ENCODE data around the gene ADAMTS17. TPM values are rescaled to one million over a fixed set of nuclear protein-coding genes. Genes with fewer than 3 reads are reported as not detected.
A peak's percentile ranks its signal among the peaks of the same experiment; 100 is the strongest.

The ADAMTS17 gene
- total and polyA plus RNA-seq, 9 donors = 3.1 to 8.2 (median 5.2) TPM

DNA sequence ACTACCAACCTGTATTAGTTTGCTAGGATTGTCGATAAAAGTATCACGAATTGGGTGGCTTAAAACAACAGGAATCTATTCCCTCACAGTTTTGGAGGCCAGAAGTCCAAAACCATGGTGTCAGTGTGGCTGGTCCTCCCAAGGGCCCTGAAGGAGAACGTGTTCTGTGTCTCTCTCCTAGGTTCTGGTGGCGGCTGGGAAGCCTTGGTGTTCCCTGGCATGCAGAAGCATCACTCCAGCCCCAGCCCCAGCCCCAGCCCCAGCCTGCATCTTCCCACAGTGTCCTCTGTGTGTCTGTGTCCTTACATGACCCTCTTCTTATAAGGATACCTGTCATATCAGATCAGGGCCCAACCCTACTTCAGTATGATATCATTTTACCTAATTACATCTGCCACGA is 336.1 kb downstream of the ADAMTS17 start:
- WGBS (ENCODE audit: insufficient coverage) = 100% methylated on average over 2 of the region's 5 CpGs
- Histone ChIP-seq H3K27ac (ENCODE audit: low read length) (no peak overlapping the region), H3K27me3 (ENCODE audit: control insufficient read depth, insufficient read depth, low read length) (peaks cover 2% of the 10 kb centered on the region), H3K9me3 (replicated peaks; ENCODE audit: control insufficient read depth, low read depth, low read length) (no peaks in the 10 kb centered on the region), H3K4me1 (ENCODE audit: control insufficient read depth, insufficient read depth, low read length) (peaks cover 8% of the 10 kb centered on the region), H3K36me3 (ENCODE audit: control insufficient read depth, insufficient read depth, low read length) (no peaks in the 10 kb centered on the region), H3K4me3 (ENCODE audit: low read length) (no peak overlapping the region)
- DNase-seq = no peak

GRCh38 chr15:100005013-100005412 is 336.8 kb downstream of the ADAMTS17 start:
- H3K4me1 ChIP-seq (ENCODE audit: control insufficient read depth, insufficient read depth, low read length) = peaks cover 3% of the 10 kb centered on the region
- no peak for DNase-seq
- no peaks in the 10 kb centered on the region for H3K36me3 ChIP-seq (ENCODE audit: control insufficient read depth, insufficient read depth, low read length)
- 64% methylated on average over 3 of the region's 3 CpGs for WGBS (ENCODE audit: insufficient coverage)
- no peak overlapping the region for H3K27ac ChIP-seq (ENCODE audit: low read length)
- H3K4me3 ChIP-seq (ENCODE audit: low read length) = no peak overlapping the region
- peaks cover 2% of the 10 kb centered on the region for H3K27me3 ChIP-seq (ENCODE audit: control insufficient read depth, insufficient read depth, low read length)
- H3K9me3 ChIP-seq (replicated peaks; ENCODE audit: control insufficient read depth, low read depth, low read length) = no peaks in the 10 kb centered on the region

GRCh38 chr15:100002787-100003536 is 338.8 kb downstream of the ADAMTS17 start:
- Histone ChIP-seq H3K36me3 (ENCODE audit: control insufficient read depth, insufficient read depth, low read length) (no peaks in the 10 kb centered on the region), H3K4me1 (ENCODE audit: control insufficient read depth, insufficient read depth, low read length) (peaks cover 11% of the 10 kb centered on the region), H3K9me3 (replicated peaks; ENCODE audit: control insufficient read depth, low read depth, low read length) (no peaks in the 10 kb centered on the region), H3K27me3 (ENCODE audit: control insufficient read depth, insufficient read depth, low read length) (peaks cover 2% of the 10 kb centered on the region), H3K27ac (ENCODE audit: low read length) (no peak overlapping the region), H3K4me3 (ENCODE audit: low read length) (no peak overlapping the region)
- 75% methylated on average over 12 of the region's 17 CpGs for WGBS (ENCODE audit: insufficient coverage)
- no peak for DNase-seq

GRCh38 chr15:100002086-100002620 is 339.6 kb downstream of the ADAMTS17 start:
- Histone ChIP-seq H3K36me3 (ENCODE audit: control insufficient read depth, insufficient read depth, low read length) (no peaks in the 10 kb centered on the region), H3K27ac (ENCODE audit: low read length) (no peak overlapping the region), H3K27me3 (ENCODE audit: control insufficient read depth, insufficient read depth, low read length) (peaks cover 2% of the 10 kb centered on the region), H3K4me3 (ENCODE audit: low read length) (no peak overlapping the region), H3K4me1 (ENCODE audit: control insufficient read depth, insufficient read depth, low read length) (peaks cover 11% of the 10 kb centered on the region), H3K9me3 (replicated peaks; ENCODE audit: control insufficient read depth, low read depth, low read length) (no peaks in the 10 kb centered on the region)
- no peak for DNase-seq
- 57% methylated on average over 14 of the region's 16 CpGs for WGBS (ENCODE audit: insufficient coverage)

DNA sequence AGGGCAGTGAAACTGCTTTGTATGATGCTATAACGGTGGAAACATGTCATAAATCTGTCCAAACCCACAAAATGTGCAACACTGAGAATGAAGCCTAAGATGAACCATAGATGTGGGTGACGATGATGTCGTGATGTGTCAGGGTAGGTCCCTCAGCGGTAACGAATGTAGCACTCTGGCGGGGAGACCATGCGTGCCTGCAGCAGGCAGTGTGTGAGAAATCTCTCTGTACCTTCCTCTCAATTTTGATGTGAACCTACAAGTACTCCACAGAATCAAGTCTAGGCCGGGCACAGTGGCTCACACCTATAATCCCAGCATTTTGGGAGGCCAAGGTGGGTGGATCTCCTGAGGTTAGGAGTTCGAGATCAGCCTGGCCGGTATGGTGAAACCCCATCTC is 340.4 kb downstream of the ADAMTS17 start:
- Histone ChIP-seq H3K27ac (ENCODE audit: low read length) (no peak overlapping the region), H3K27me3 (ENCODE audit: control insufficient read depth, insufficient read depth, low read length) (peaks cover 2% of the 10 kb centered on the region), H3K4me1 (ENCODE audit: control insufficient read depth, insufficient read depth, low read length) (peaks cover 11% of the 10 kb centered on the region), H3K4me3 (ENCODE audit: low read length) (no peak overlapping the region), H3K9me3 (replicated peaks; ENCODE audit: control insufficient read depth, low read depth, low read length) (no peaks in the 10 kb centered on the region), H3K36me3 (ENCODE audit: control insufficient read depth, insufficient read depth, low read length) (no peaks in the 10 kb centered on the region)
- WGBS (ENCODE audit: insufficient coverage) = 73% methylated on average over 3 of the region's 10 CpGs
- DNase-seq = no peak

DNA sequence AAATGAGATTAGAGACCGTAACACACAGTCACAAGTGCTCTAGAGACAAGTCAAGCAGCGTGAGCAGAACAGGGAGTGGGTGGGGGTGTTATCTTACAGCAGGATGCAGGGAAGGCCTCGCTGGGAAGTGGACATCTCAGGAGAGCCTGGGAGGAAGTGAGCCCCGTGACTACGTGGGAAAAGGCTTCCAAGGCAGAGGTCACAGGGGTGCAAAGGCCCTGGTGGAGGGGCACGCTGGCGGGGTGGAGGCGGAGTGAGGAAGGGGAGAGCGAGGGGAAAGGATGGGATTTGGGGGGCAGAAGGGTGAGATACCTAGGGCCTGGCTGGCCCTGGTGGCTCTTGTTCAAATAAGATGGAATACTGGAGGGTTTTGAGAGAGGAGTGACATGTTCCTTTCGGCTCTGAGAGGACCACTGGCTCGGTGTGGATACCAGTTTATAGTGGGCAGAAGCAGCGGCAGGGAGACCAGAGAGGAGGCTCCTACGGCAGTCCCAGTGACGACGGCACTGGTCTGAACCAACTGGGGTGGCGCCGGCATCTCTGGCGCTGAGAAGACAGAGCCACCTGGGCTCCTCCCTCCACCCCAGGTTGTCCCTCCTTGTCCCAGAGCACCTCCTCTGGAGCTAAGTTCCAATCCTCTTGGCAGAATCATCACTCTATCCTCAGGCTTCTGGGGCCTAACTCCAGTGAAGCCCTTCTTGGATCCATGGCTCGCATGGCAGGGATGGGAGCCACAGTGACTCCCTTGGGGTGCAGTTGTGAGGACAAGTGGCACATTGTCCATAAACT is 342.3 kb downstream of the ADAMTS17 start:
- peaks cover 11% of the 10 kb centered on the region for H3K4me1 ChIP-seq (ENCODE audit: control insufficient read depth, insufficient read depth, low read length)
- 83% methylated on average over 18 of the region's 19 CpGs for WGBS (ENCODE audit: insufficient coverage)
- no peaks in the 10 kb centered on the region for H3K36me3 ChIP-seq (ENCODE audit: control insufficient read depth, insufficient read depth, low read length)
- H3K27me3 ChIP-seq (ENCODE audit: control insufficient read depth, insufficient read depth, low read length) = peaks cover 2% of the 10 kb centered on the region
- no peak overlapping the region for H3K4me3 ChIP-seq (ENCODE audit: low read length)
- no peak for DNase-seq
- H3K27ac ChIP-seq (ENCODE audit: low read length) = no peak overlapping the region
- H3K9me3 ChIP-seq (replicated peaks; ENCODE audit: control insufficient read depth, low read depth, low read length) = no peaks in the 10 kb centered on the region

GRCh38 chr15:99998661-99999101 is 343.1 kb downstream of the ADAMTS17 start:
- Histone ChIP-seq H3K9me3 (replicated peaks; ENCODE audit: control insufficient read depth, low read depth, low read length) (no peaks in the 10 kb centered on the region), H3K27ac (ENCODE audit: low read length) (no peak overlapping the region), H3K36me3 (ENCODE audit: control insufficient read depth, insufficient read depth, low read length) (no peaks in the 10 kb centered on the region), H3K4me3 (ENCODE audit: low read length) (no peak overlapping the region), H3K4me1 (ENCODE audit: control insufficient read depth, insufficient read depth, low read length) (peaks cover 11% of the 10 kb centered on the region), H3K27me3 (ENCODE audit: control insufficient read depth, insufficient read depth, low read length) (peaks cover 2% of the 10 kb centered on the region)
- WGBS (ENCODE audit: insufficient coverage) = 81% methylated on average over 10 of the region's 12 CpGs
- DNase-seq = no peak

DNA sequence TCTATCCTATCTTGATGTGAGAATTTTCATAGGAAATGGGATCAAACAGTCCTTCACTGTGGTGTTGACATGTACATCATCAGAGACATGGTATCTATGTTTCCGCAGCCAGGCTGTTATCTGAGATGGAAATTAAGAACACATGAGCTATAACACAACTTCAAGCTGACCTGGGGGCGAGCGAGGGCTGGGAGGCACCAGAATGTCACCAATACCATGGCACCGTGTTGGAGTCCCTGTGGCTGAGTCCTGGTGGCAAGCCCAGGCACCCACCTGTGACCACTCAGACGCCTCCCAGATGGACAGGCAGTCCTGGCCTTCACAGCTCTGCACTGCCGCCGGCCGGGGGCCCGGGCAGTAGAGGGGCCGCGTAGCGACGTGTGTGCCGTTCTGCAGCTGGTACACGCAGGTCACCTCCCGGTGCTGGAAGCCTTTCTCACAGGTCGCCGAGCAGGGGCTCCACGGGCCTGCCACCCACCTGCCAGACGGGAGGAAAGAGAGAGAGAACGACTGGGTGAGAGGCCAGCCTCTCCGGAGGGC is 344.6 kb downstream of the ADAMTS17 start:
- H3K36me3 ChIP-seq (ENCODE audit: control insufficient read depth, insufficient read depth, low read length) = peaks cover 2% of the 10 kb centered on the region
- WGBS (ENCODE audit: insufficient coverage) = 64% methylated on average over 22 of the region's 22 CpGs
- no peak overlapping the region for H3K27ac ChIP-seq (ENCODE audit: low read length)
- peaks cover 9% of the 10 kb centered on the region for H3K4me1 ChIP-seq (ENCODE audit: control insufficient read depth, insufficient read depth, low read length)
- no peaks in the 10 kb centered on the region for H3K27me3 ChIP-seq (ENCODE audit: control insufficient read depth, insufficient read depth, low read length)
- H3K9me3 ChIP-seq (replicated peaks; ENCODE audit: control insufficient read depth, low read depth, low read length) = no peaks in the 10 kb centered on the region
- no peak for DNase-seq
- no peak overlapping the region for H3K4me3 ChIP-seq (ENCODE audit: low read length)

DNA sequence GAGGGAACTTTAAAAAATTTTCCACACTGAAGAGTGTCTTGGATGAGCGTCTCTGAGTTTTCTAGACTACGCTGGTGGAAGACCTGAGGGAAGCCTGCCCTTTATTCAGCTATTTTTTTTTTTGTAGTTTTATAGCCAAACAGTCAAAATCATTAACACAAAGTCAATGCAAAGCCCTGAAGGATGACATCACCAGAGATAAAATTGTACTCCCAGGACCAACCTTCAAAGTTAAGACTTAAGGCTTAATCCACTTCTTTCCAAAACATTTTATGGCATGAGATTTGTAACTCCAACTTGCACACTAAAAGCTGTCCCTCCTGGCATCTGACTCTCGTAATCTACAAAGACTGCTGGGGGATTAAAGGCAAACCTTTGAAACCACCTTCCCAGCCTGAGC is 345.1 kb downstream of the ADAMTS17 start:
- peak; percentile 47 for DNase-seq
- Histone ChIP-seq H3K9me3 (replicated peaks; ENCODE audit: control insufficient read depth, low read depth, low read length) (no peaks in the 10 kb centered on the region), H3K27me3 (ENCODE audit: control insufficient read depth, insufficient read depth, low read length) (no peaks in the 10 kb centered on the region), H3K4me3 (ENCODE audit: low read length) (no peak overlapping the region), H3K27ac (ENCODE audit: low read length) (no peak overlapping the region), H3K36me3 (ENCODE audit: control insufficient read depth, insufficient read depth, low read length) (peaks cover 2% of the 10 kb centered on the region), H3K4me1 (ENCODE audit: control insufficient read depth, insufficient read depth, low read length) (peaks cover 8% of the 10 kb centered on the region)
- WGBS (ENCODE audit: insufficient coverage) = no CpG with 5 or more reads among the region's 3 CpGs

DNA sequence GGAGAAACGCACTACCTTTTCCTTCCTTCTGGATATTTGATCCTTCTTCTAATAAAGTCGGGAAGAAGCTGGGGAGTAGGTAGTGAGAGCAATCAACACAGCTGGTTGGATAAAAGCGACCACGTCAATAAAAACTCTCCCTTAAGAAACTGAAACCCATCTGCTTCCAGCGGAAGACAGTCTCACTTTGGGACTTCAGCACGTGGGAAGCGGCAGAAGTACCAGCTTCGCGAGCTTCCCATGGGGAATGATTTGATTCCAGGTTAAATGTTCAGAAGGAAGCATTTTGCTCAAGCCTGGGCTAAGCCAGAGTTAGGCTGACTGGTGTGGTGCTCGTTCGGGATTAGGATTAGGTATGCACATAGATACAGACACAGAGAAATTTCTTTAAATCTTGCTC is 346.2 kb downstream of the ADAMTS17 start:
- peak; percentile 33 for DNase-seq
- Histone ChIP-seq H3K36me3 (ENCODE audit: control insufficient read depth, insufficient read depth, low read length) (peaks cover 2% of the 10 kb centered on the region), H3K4me3 (ENCODE audit: low read length) (no peak overlapping the region), H3K4me1 (ENCODE audit: control insufficient read depth, insufficient read depth, low read length) (peaks cover 8% of the 10 kb centered on the region), H3K27ac (ENCODE audit: low read length) (no peak overlapping the region), H3K27me3 (ENCODE audit: control insufficient read depth, insufficient read depth, low read length) (no peaks in the 10 kb centered on the region), H3K9me3 (replicated peaks; ENCODE audit: control insufficient read depth, low read depth, low read length) (no peaks in the 10 kb centered on the region)
- WGBS (ENCODE audit: insufficient coverage) = 35% methylated on average over 4 of the region's 11 CpGs
